ENCODE results near the gene PUM2.

The PUM2 gene

DNA sequence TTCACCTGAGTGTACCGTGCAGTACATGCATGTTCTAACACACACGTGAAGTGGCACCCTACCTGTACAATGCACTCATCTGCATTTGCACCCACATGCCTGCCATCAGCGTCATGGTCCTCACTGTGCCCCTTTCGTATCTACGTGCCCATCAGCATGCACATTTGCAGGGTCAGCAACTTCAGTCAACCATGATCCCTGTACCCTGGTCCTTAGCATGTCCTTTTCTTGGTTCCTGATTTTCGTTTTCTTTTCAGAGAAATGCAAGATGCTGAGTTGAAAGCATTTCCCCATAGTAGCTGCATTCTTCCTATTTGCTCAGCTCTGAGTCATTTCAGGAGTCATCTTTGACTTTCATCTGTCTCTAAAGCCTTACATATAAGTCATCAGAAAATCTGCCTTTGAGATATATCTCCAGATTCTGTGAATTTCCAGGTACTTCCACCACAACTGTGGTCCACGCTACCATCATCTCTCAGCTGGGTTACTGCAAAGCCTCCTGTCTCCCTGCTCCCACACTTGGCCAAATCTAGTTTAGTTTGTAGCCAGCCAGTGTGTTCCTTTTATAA, 14.7 kb upstream of the PUM2 start:
- TF ChIP-seq CTCF (IDR thresholded peaks at IDR 0.05; ENCODE audit: insufficient read depth, low read length, missing control alignments), result no peak

DNA sequence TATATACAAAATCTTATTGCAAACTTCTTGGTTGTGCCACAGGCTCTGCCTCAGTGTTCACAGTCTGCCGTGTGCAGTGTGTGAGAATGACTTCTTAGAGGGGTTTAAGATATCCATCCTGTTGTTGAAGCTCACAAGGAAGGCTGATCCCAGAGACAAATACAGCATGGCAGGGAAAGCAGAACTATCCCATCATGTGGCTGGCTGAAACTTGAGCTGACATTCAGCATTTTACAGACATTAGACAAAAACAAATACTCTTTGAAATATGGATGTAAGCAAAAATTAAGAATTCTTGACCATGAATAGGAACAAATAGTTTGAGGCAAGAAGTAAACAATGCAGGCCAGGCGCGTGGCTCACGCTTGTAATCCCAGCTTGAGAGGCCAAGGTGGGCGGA, 12.9 kb upstream of the PUM2 start:
- no peak for TF ChIP-seq CTCF (IDR thresholded peaks at IDR 0.05; ENCODE audit: insufficient read depth, low read length, missing control alignments)
- DNase-seq (ENCODE audit: low read depth, low spot score), result no peak
- POLR2A ChIA-PET, result no interaction called here
- no peak overlapping the region for H3K4me3 ChIP-seq (ENCODE audit: low read depth, low read length)
- CTCF ChIA-PET, result interaction anchor here (1.0 kb wide), 1 partner anchor 15 kb away, joined by 4 read pairs; no protein-coding TSS in a partner anchor

More for the DNA sequence above, 14.7 kb upstream of the PUM2 start:
- no peak overlapping the region for H3K4me3 ChIP-seq (ENCODE audit: low read depth, low read length)
- DNase-seq (ENCODE audit: low read depth, low spot score), result peak; percentile 28
- ChIA-PET POLR2A (no interaction called here), CTCF (interaction anchor here (1.6 to 7.9 kb wide), 3 partner anchors 15 to 39 kb away, joined by 3 to 90 read pairs (median 4); no protein-coding TSS in a partner anchor)

- no peak for TF ChIP-seq CTCF (IDR thresholded peaks at IDR 0.05; ENCODE audit: insufficient read depth, low read length, missing control alignments)
- POLR2A ChIA-PET, result no interaction called here
- no peak overlapping the region for H3K4me3 ChIP-seq (ENCODE audit: low read depth, low read length)
- CTCF ChIA-PET, result interaction anchor here (1.0 kb wide), 1 partner anchor 15 kb away, joined by 4 read pairs; no protein-coding TSS in a partner anchor
- DNase-seq (ENCODE audit: low read depth, low spot score), result no peak
Observed at GRCh38 chr2:20362701-20363435, 12.2 kb upstream of the PUM2 start.

- CTCF ChIA-PET, result no interaction called here
- H3K4me3 ChIP-seq (ENCODE audit: low read depth, low read length), result no peak overlapping the region
- POLR2A ChIA-PET, result no interaction called here
Observed at GRCh38 chr2:20361893-20362292, 11.2 kb upstream of the PUM2 start.

DNA sequence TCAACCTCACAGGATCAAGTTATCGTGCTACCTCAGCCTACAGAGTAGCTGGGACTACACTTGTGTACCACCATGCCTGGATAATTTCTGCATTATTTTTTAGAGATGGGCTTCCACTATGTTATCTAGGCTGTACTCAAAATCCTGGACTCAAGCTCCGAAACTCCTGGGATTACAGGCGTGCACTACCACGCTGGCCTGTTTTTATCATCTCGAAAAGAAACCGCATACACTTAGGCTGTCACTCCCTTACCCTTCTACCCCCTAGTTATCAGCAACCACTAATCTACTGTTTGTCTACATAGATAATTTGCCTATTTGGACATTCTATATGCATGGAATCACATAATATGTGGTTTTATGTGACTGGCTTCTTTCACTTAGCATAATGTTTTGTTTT, 8.5 kb upstream of the PUM2 start:
- ChIA-PET CTCF (interaction anchor here (1.9 kb wide), 1 partner anchor 52 kb away, joined by 6 read pairs; no protein-coding TSS in a partner anchor), POLR2A (no interaction called here)
- TF ChIP-seq CTCF (IDR thresholded peaks at IDR 0.05; ENCODE audit: insufficient read depth, low read length, missing control alignments), result no peak
- H3K4me3 ChIP-seq (ENCODE audit: low read depth, low read length), result no peak overlapping the region
- DNase-seq (ENCODE audit: low read depth, low spot score), result no peak

More at GRCh38 chr2:20361893-20362292, 11.2 kb upstream of the PUM2 start:
- no peak for TF ChIP-seq CTCF (IDR thresholded peaks at IDR 0.05; ENCODE audit: insufficient read depth, low read length, missing control alignments)
- DNase-seq (ENCODE audit: low read depth, low spot score), result no peak

DNA sequence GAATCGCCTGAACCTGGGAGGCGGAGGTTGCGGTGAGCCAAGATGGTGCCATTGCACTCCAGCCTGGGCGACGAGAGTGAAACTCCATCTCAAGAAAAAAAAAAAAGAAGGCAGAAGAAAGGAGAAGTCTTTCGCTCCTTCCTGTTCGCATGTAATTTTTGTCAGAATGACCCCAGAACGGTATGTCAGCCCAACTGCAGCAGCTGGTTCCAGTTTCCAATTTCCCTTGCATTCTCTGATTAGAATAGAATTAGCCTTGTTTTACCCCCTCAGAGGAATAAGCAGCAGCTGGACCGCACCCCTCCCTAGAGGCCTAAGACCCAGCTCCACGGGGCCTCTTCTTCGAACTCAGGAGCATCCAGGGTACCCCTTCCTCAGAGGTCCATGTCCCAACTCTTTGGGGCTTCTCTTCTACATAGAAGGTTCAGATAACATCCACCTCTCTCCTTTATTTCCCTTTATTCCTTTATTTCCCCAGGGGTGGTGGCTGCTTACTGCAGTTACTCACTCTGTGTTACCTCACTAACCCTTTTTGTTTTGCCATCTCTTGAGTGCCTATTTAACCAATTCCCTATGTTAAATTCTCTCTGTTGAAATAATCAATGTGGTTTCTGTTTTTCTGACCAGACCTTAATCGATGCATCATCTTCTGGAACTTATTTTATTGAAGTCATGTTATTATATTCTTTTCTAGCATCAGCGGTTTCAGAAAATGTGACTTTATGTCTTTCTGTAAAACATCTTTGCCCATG, 7.2 kb upstream of the PUM2 start:
- ChIA-PET POLR2A (no interaction called here), CTCF (interaction anchor here (0.7 to 1.4 kb wide), 2 partner anchors 21 to 167 kb away, joined by 3 to 4 read pairs; no protein-coding TSS in a partner anchor)
- no peak for TF ChIP-seq CTCF (IDR thresholded peaks at IDR 0.05; ENCODE audit: insufficient read depth, low read length, missing control alignments)
- H3K4me3 ChIP-seq (ENCODE audit: low read depth, low read length), result no peak overlapping the region
- DNase-seq (ENCODE audit: low read depth, low spot score), result no peak
